ENCODE data around the gene MAPRE2.

Gene MAPRE2

GRCh38 chr18:35080058-35080457 lies 38.8 kb downstream of the MAPRE2 start:
- Histone ChIP-seq H3K79me2 (ENCODE audit: control insufficient read depth, low read length) (peaks cover 20% of the 10 kb centered on the region), H4K20me1 (ENCODE audit: control insufficient read depth, insufficient read depth, low read depth, low read length) (no peaks in the 10 kb centered on the region), H3K9me3 (ENCODE audit: control insufficient read depth, insufficient read depth, low read length) (no peaks in the 10 kb centered on the region), H3K4me2 (ENCODE audit: low read length) (no peak overlapping the region), H3K27me3 (ENCODE audit: control insufficient read depth, low read length) (no peaks in the 10 kb centered on the region), H3K36me3 (ENCODE audit: control insufficient read depth, low read length) (peaks cover 16% of the 10 kb centered on the region; the same call in 1 of the 2 replicates), H3F3A (ENCODE audit: control insufficient read depth, insufficient read depth) (no peaks in the 10 kb centered on the region), H3K9me2 (replicated peaks; ENCODE audit: control insufficient read depth, low read length) (no peaks in the 10 kb centered on the region), H3K4me3 (ENCODE audit: low read length) (no peak overlapping the region), H3K4me1 (ENCODE audit: control insufficient read depth, low read length) (no peaks in the 10 kb centered on the region), H3K27ac (ENCODE audit: low read depth, low read length) (no peak overlapping the region)
- TF ChIP-seq, protein P1, sequence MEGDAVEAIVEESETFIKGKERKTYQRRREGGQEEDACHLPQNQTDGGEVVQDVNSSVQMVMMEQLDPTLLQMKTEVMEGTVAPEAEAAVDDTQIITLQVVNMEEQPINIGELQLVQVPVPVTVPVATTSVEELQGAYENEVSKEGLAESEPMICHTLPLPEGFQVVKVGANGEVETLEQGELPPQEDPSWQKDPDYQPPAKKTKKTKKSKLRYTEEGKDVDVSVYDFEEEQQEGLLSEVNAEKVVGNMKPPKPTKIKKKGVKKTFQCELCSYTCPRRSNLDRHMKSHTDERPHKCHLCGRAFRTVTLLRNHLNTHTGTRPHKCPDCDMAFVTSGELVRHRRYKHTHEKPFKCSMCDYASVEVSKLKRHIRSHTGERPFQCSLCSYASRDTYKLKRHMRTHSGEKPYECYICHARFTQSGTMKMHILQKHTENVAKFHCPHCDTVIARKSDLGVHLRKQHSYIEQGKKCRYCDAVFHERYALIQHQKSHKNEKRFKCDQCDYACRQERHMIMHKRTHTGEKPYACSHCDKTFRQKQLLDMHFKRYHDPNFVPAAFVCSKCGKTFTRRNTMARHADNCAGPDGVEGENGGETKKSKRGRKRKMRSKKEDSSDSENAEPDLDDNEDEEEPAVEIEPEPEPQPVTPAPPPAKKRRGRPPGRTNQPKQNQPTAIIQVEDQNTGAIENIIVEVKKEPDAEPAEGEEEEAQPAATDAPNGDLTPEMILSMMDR (IDR thresholded peaks at IDR 0.05; ENCODE audit: low read depth, low read length, poor library complexity, severe bottlenecking), result no peak
- TF ChIP-seq EZH2phosphoT487 (IDR thresholded peaks at IDR 0.05; ENCODE audit: borderline replicate concordance, low read length), result no peak

DNA sequence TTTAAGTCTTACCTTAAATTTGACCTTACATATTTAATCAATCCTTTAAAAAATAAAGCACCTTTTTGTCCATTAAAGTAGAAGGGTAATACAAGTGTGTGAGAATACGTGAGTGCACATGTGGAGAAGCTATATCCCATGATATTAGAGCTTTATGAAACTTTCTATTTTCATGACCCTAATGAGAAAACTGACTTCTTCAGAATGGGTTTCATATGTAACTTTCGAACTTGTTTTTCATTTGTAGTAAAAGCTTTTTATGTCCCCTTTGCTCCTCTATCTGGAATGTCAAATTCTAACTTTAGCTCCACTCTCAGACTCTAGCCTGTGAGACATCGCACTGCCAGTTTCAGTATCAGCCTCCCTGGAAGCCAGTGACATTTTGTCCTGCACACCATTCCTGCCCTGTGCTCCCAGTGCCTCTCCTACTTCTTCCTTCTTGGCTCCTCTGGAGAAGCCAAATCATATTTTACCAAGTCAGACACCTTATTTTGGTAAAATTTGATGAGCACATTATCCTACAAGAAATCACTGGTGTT lies 42.0 kb downstream of the MAPRE2 start:
- H3K79me2 ChIP-seq (ENCODE audit: control insufficient read depth, low read length), result peaks cover 21% of the 10 kb centered on the region

DNA sequence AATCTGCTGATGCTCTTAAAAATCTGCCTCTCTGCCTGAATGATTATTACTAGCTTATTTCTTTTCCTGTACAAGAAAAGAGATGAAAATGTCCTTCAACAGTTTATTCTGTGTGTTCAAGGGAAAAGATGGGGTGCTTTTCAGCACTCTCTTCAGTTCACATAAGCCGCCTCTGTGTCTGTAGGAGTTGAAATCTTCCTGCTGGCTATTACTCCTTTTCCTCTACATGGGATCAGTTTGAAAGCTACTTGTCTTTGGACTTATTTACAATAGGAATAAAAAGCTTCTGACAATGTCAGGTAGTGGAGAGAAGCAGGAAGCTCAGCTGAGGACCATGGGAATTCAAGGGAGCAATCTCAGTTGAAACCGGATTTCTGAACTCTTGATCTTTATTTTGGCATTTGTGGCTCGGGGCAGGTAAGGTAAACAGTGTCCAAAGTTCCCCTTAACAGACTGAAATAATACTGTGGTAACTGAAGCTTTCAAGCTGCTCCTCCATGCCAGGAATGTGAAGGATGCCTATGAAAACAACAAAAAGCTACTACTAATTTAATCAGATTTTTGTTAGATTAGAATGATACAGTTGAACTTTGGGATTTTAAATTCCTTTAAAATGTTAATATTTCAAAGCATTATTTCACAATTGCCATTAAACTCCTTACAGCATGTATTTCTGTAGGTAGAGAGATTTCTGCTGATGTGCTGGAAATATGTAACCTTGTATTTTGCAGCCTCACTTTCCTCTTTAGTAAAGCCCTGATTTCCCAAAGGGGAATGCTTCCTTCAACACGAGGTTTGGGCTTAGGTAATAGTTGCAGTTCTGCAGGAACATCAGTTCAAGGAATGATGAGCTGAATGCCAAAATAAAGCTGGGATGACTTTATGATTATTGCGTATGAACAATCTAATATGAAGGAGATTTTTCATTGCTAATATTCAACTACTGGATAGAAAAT lies 43.6 kb downstream of the MAPRE2 start:
- Histone ChIP-seq H3K9me2 (replicated peaks; ENCODE audit: control insufficient read depth, low read length) (no peaks in the 10 kb centered on the region), H3K36me3 (ENCODE audit: control insufficient read depth, low read length) (peaks cover 5% of the 10 kb centered on the region; the same call in 1 of the 2 replicates), H3F3A (ENCODE audit: control insufficient read depth, insufficient read depth) (no peaks in the 10 kb centered on the region), H3K4me3 (ENCODE audit: low read length) (no peak overlapping the region), H3K27ac (ENCODE audit: low read depth, low read length) (no peak overlapping the region), H3K9me3 (ENCODE audit: control insufficient read depth, insufficient read depth, low read length) (no peaks in the 10 kb centered on the region), H3K27me3 (ENCODE audit: control insufficient read depth, low read length) (no peaks in the 10 kb centered on the region), H3K79me2 (ENCODE audit: control insufficient read depth, low read length) (peaks cover 21% of the 10 kb centered on the region), H3K4me1 (ENCODE audit: control insufficient read depth, low read length) (no peaks in the 10 kb centered on the region), H4K20me1 (ENCODE audit: control insufficient read depth, insufficient read depth, low read depth, low read length) (no peaks in the 10 kb centered on the region), H3K4me2 (ENCODE audit: low read length) (no peak overlapping the region)
- no peak for TF ChIP-seq EZH2phosphoT487 (IDR thresholded peaks at IDR 0.05; ENCODE audit: borderline replicate concordance, low read length)
- TF ChIP-seq, protein P1 (IDR thresholded peaks at IDR 0.05; ENCODE audit: low read depth, low read length, poor library complexity, severe bottlenecking), result no peak

More for the DNA sequence above, 42.0 kb downstream of the MAPRE2 start:
- Histone ChIP-seq H3K36me3 (ENCODE audit: control insufficient read depth, low read length) (peaks cover 10% of the 10 kb centered on the region; the same call in 1 of the 2 replicates), H3F3A (ENCODE audit: control insufficient read depth, insufficient read depth) (no peaks in the 10 kb centered on the region), H3K4me1 (ENCODE audit: control insufficient read depth, low read length) (no peaks in the 10 kb centered on the region), H3K4me2 (ENCODE audit: low read length) (no peak overlapping the region), H3K27ac (ENCODE audit: low read depth, low read length) (no peak overlapping the region), H3K9me2 (replicated peaks; ENCODE audit: control insufficient read depth, low read length) (no peaks in the 10 kb centered on the region), H3K4me3 (ENCODE audit: low read length) (no peak overlapping the region), H4K20me1 (ENCODE audit: control insufficient read depth, insufficient read depth, low read depth, low read length) (no peaks in the 10 kb centered on the region), H3K9me3 (ENCODE audit: control insufficient read depth, insufficient read depth, low read length) (no peaks in the 10 kb centered on the region), H3K27me3 (ENCODE audit: control insufficient read depth, low read length) (no peaks in the 10 kb centered on the region)
- no peak for TF ChIP-seq EZH2phosphoT487 (IDR thresholded peaks at IDR 0.05; ENCODE audit: borderline replicate concordance, low read length)
- TF ChIP-seq, protein P1 (IDR thresholded peaks at IDR 0.05; ENCODE audit: low read depth, low read length, poor library complexity, severe bottlenecking), result no peak
